NCI-H1694 (cell line): Measurements from ENCODE around the gene RNU1-4.
"Not testable (repeated sequence)": the region's sequence is repeated elsewhere in the genome, so short reads cannot be mapped to it uniquely, and the experiment has no call there.

ENCODE experiments used
- DNase-seq: peaks from one replicate; lab custom pipeline; 2025; lab: John Stamatoyannopoulos, UW

The RNU1-4 gene

GRCh38 chr1:16728243-16728949 is 11.9 kb upstream of the RNU1-4 start:
- DNase-seq, result not testable (repeated sequence)

GRCh38 chr1:16732254-16732896 is 7.9 kb upstream of the RNU1-4 start:
- not testable (repeated sequence) for DNase-seq

GRCh38 chr1:16741230-16741629 is 914 bp downstream of the RNU1-4 start:
- not testable (repeated sequence) for DNase-seq

- not testable (repeated sequence) for DNase-seq
These were observed 7.3 kb downstream of the RNU1-4 start for GRCh38 chr1:16747660-16748059.

- DNase-seq, result not testable (repeated sequence)
These were observed 8.4 kb downstream of the RNU1-4 start for GRCh38 chr1:16748710-16749109.

- DNase-seq, result not testable (repeated sequence)
These were observed 9.9 kb downstream of the RNU1-4 start for GRCh38 chr1:16749910-16750888.

- not testable (repeated sequence) for DNase-seq
These were observed 12.5 kb downstream of the RNU1-4 start for GRCh38 chr1:16752770-16753169.

GRCh38 chr1:16755385-16755784 is 15.1 kb downstream of the RNU1-4 start:
- not testable (repeated sequence) for DNase-seq

GRCh38 chr1:16755932-16756331 is 15.6 kb downstream of the RNU1-4 start:
- not testable (repeated sequence) for DNase-seq

GRCh38 chr1:16757574-16757973 is 17.3 kb downstream of the RNU1-4 start:
- not testable (repeated sequence) for DNase-seq

- not testable (repeated sequence) for DNase-seq
These were observed 17.7 kb downstream of the RNU1-4 start for GRCh38 chr1:16758060-16758459.

GRCh38 chr1:16759041-16759493 is 18.8 kb downstream of the RNU1-4 start:
- DNase-seq, result not testable (repeated sequence)

GRCh38 chr1:16759650-16760455 is 19.5 kb downstream of the RNU1-4 start:
- DNase-seq, result not testable (repeated sequence)

- DNase-seq, result not testable (repeated sequence)
These were observed 20.1 kb downstream of the RNU1-4 start for GRCh38 chr1:16760456-16760765.

GRCh38 chr1:16760801-16761200 is 20.5 kb downstream of the RNU1-4 start:
- not testable (repeated sequence) for DNase-seq

GRCh38 chr1:16764248-16764819 is 24.0 kb downstream of the RNU1-4 start:
- not testable (repeated sequence) for DNase-seq

- not testable (repeated sequence) for DNase-seq
These were observed 24.7 kb downstream of the RNU1-4 start for GRCh38 chr1:16764820-16765655.

- DNase-seq, result not testable (repeated sequence)
These were observed 25.7 kb downstream of the RNU1-4 start for GRCh38 chr1:16765731-16766605.

- DNase-seq, result not testable (repeated sequence)
These were observed 26.5 kb downstream of the RNU1-4 start for GRCh38 chr1:16766689-16767256.
